SK-N-SH treated with all-trans-retinoic acid at 6 μM for 48 hours (cell line): Measurements from ENCODE around the gene KCNC4.

ENCODE experiments used
- CSRNP3 ChIP-seq: fragments of 250-450 bp; sonication (Bioruptor Pico); IDR thresholded peaks from 2 replicates; pipeline ENCODE4 v1.5.1; 2021; ENCODE audit warnings: mild to moderate bottlenecking, moderate library complexity
- GLIS3 ChIP-seq: fragments of 250-450 bp; sonication (Bioruptor Pico); IDR thresholded peaks from 2 replicates; pipeline ENCODE4 v1.5.0; 2020; ENCODE audit warnings: mild to moderate bottlenecking, moderate library complexity
- OSR1 ChIP-seq: fragments of 250-450 bp; sonication (Bioruptor Pico); IDR thresholded peaks from 2 replicates; pipeline ENCODE4 v1.8.0; 2022; ENCODE audit warnings: moderate library complexity, mild to moderate bottlenecking, inconsistent platforms
- RARB ChIP-seq: fragments of 250-450 bp; sonication (Bioruptor Pico); IDR thresholded peaks from 2 replicates; pipeline ENCODE4 v1.8.0; 2021; ENCODE audit warnings: mild to moderate bottlenecking, moderate library complexity
- SNAI2 ChIP-seq: fragments of 250-450 bp; sonication (Bioruptor Pico); IDR thresholded peaks from 2 replicates; pipeline ENCODE4 v1.5.0; 2020; ENCODE audit warnings: mild to moderate bottlenecking, moderate library complexity
- TCF4 ChIP-seq: fragments of 250-450 bp; sonication (Bioruptor Pico); IDR thresholded peaks from 2 replicates; pipeline ENCODE4 v1.8.0; 2021; ENCODE audit warnings: mild to moderate bottlenecking, moderate library complexity, borderline replicate concordance
- ZC3H10 ChIP-seq: fragments of 250-450 bp; sonication (Bioruptor Pico); IDR thresholded peaks from 2 replicates; pipeline ENCODE4 v1.5.1; 2021; ENCODE audit warnings: mild to moderate bottlenecking, moderate library complexity
- ZFP30 ChIP-seq: fragments of 450-650 bp; formaldehyde crosslinking; IDR thresholded peaks from 2 replicates; pipeline ENCODE4 v1.5.0; 2022; ENCODE audit warnings: mild to moderate bottlenecking, moderate library complexity
- ZNF565 ChIP-seq: fragments of 450-650 bp; formaldehyde crosslinking; conservative IDR thresholded peaks from 2 replicates; pipeline ENCODE4 v1.5.0; 2020; ENCODE audit warnings: low read depth, mild to moderate bottlenecking, moderate library complexity
- ZNF8 ChIP-seq: fragments of 450-650 bp; formaldehyde crosslinking; IDR thresholded peaks from 2 replicates; pipeline ENCODE4 v1.5.0; 2020; ENCODE audit warnings: mild to moderate bottlenecking, moderate library complexity
- TF ChIP-seq, protein P1 (sequence below): fragments of 250-450 bp; sonication (Bioruptor Pico); IDR thresholded peaks from 2 replicates; pipeline ENCODE4 v1.8.0; 2021; ENCODE audit warnings: low read depth, mild to moderate bottlenecking, moderate library complexity, borderline replicate concordance

GRCh38 chr1:110160538-110161100, 49.5 kb upstream of the KCNC4 start:
- TF ChIP-seq TCF4 (CRISPR knock-in tag) = no peak
- TF ChIP-seq ZFP30 (CRISPR knock-in tag) = no peak
- no peak for TF ChIP-seq ZNF8 (CRISPR knock-in tag)
- TF ChIP-seq RARB (CRISPR knock-in tag) = no peak
- TF ChIP-seq, protein P1, sequence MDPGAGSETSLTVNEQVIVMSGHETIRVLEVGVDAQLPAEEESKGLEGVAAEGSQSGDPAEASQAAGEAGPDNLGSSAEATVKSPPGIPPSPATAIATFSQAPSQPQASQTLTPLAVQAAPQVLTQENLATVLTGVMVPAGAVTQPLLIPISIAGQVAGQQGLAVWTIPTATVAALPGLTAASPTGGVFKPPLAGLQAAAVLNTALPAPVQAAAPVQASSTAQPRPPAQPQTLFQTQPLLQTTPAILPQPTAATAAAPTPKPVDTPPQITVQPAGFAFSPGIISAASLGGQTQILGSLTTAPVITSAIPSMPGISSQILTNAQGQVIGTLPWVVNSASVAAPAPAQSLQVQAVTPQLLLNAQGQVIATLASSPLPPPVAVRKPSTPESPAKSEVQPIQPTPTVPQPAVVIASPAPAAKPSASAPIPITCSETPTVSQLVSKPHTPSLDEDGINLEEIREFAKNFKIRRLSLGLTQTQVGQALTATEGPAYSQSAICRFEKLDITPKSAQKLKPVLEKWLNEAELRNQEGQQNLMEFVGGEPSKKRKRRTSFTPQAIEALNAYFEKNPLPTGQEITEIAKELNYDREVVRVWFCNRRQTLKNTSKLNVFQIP (CRISPR knock-in tag) = no peak
- no peak for TF ChIP-seq CSRNP3 (CRISPR knock-in tag)
- no peak for TF ChIP-seq SNAI2 (CRISPR knock-in tag)
- no peak for TF ChIP-seq OSR1
- no peak for TF ChIP-seq ZC3H10 (CRISPR knock-in tag)
- no peak for TF ChIP-seq ZNF565 (CRISPR knock-in tag)
- TF ChIP-seq GLIS3 (CRISPR knock-in tag) = no peak
